Activated CD4-positive, alpha-beta T cell treated with anti-CD3 and anti-CD28 coated beads, Interleukin-2, amount 10 ng/mL, durations not matched to agents 7 days and 5 days (primary cell): ENCODE data around the gene TEKT3. TPM values are rescaled to one million over a fixed set of nuclear protein-coding genes. Genes with fewer than 3 reads are reported as not detected.

ENCODE experiments used
- CTCF ChIA-PET: fragments of 350-600 bp; sonication (Branson Sonifier 250); formaldehyde crosslinking; loops from one replicate; lab custom pipeline; 2021; ENCODE audit warnings: antibody characterized with exemption; lab: Charles Lee
- POLR2A ChIA-PET: fragments of 350-600 bp; sonication (Branson Sonifier 250); formaldehyde crosslinking; loops from one replicate; lab custom pipeline; 2021; ENCODE audit warnings: antibody characterized with exemption; lab: Charles Lee
- DNase-seq: peaks from one replicate; pipeline ENCODE4 v3.0.0-alpha.2; 2020
- H3K27ac Mint-ChIP-seq: one replicate; pipeline ENCODE4 v1.8.0; 2021; ENCODE audit warnings: mild to moderate bottlenecking, moderate library complexity, mixed read lengths
- H3K27me3 Mint-ChIP-seq: one replicate; pipeline ENCODE4 v1.8.0; 2021; ENCODE audit warnings: mixed read lengths
- H3K36me3 Mint-ChIP-seq: one replicate; pipeline ENCODE4 v1.8.0; 2021; ENCODE audit warnings: low read depth, mixed read lengths
- H3K4me1 Mint-ChIP-seq: one replicate; pipeline ENCODE4 v1.8.0; 2021; ENCODE audit warnings: mixed read lengths
- H3K4me3 Mint-ChIP-seq: one replicate; pipeline ENCODE4 v1.8.0; 2021; ENCODE audit warnings: mild to moderate bottlenecking, moderate library complexity, mixed read lengths
- H3K9me3 Mint-ChIP-seq: one replicate; pipeline ENCODE4 v1.8.0; 2021; ENCODE audit warnings: mixed read lengths
- total RNA-seq, 2 experiments: library from RNA; stranded (reverse); gene quantifications; one replicate each; pipeline ENCODE4 v1.2.3, GENCODE V29; 2021

The TEKT3 gene
- total RNA-seq: not detected

- no peaks in the 10 kb centered on the region for H3K36me3 Mint-ChIP-seq
- peaks cover 52% of the 10 kb centered on the region for H3K27me3 Mint-ChIP-seq
- ChIA-PET POLR2A (no interaction called here), CTCF (no interaction called here)
- peaks cover 4% of the 10 kb centered on the region for H3K4me1 Mint-ChIP-seq
- H3K9me3 Mint-ChIP-seq: no peaks in the 10 kb centered on the region
- no peak within 1 kb of the TSS for H3K4me3 Mint-ChIP-seq
- no peak within 1 kb of the TSS for H3K27ac Mint-ChIP-seq
- DNase-seq: no peak
Measured at GRCh38 chr17:15341385-15341849, at the start of gene TEKT3. TSS of gene TEKT3 (minus strand) at chr17:15341597. CDS start at chr17:15331585, 10,012 bp downstream.

GRCh38 chr17:15388356-15389041 is 47.1 kb upstream of the TEKT3 start:
- no peaks in the 10 kb centered on the region for H3K9me3 Mint-ChIP-seq
- no peaks in the 10 kb centered on the region for H3K4me1 Mint-ChIP-seq
- H3K27ac Mint-ChIP-seq: no peak overlapping the region
- ChIA-PET CTCF (no interaction called here), POLR2A (no interaction called here)
- no peak for DNase-seq
- no peaks in the 10 kb centered on the region for H3K36me3 Mint-ChIP-seq
- no peak overlapping the region for H3K4me3 Mint-ChIP-seq
- peaks cover 8% of the 10 kb centered on the region for H3K27me3 Mint-ChIP-seq

GRCh38 chr17:15386083-15386482 is 44.7 kb upstream of the TEKT3 start:
- CTCF ChIA-PET: no interaction called here
- Mint-ChIP-seq H3K27ac (no peak overlapping the region), H3K4me3 (no peak overlapping the region), H3K4me1 (no peaks in the 10 kb centered on the region), H3K36me3 (no peaks in the 10 kb centered on the region), H3K9me3 (no peaks in the 10 kb centered on the region), H3K27me3 (peaks cover 8% of the 10 kb centered on the region)
- no peak for DNase-seq
- POLR2A ChIA-PET: no interaction called here

GRCh38 chr17:15385305-15385704 is 43.9 kb upstream of the TEKT3 start:
- no peaks in the 10 kb centered on the region for H3K4me1 Mint-ChIP-seq
- H3K27ac Mint-ChIP-seq: no peak overlapping the region
- ChIA-PET POLR2A (no interaction called here), CTCF (no interaction called here)
- no peaks in the 10 kb centered on the region for H3K9me3 Mint-ChIP-seq
- peaks cover 8% of the 10 kb centered on the region for H3K27me3 Mint-ChIP-seq
- no peak overlapping the region for H3K4me3 Mint-ChIP-seq
- no peaks in the 10 kb centered on the region for H3K36me3 Mint-ChIP-seq
- DNase-seq: no peak

GRCh38 chr17:15384142-15384787 is 42.9 kb upstream of the TEKT3 start:
- ChIA-PET CTCF (no interaction called here), POLR2A (interaction anchor here (0.6 kb wide), 1 partner anchor 51 kb away, joined by 3 read pairs; no protein-coding TSS in a partner anchor)
- Mint-ChIP-seq H3K36me3 (no peaks in the 10 kb centered on the region), H3K27me3 (peaks cover 8% of the 10 kb centered on the region), H3K9me3 (no peaks in the 10 kb centered on the region), H3K4me3 (no peak overlapping the region), H3K4me1 (no peaks in the 10 kb centered on the region), H3K27ac (no peak overlapping the region)
- DNase-seq: no peak

- H3K4me3 Mint-ChIP-seq: no peak overlapping the region
- ChIA-PET CTCF (no interaction called here), POLR2A (no interaction called here)
- no peaks in the 10 kb centered on the region for H3K9me3 Mint-ChIP-seq
- no peaks in the 10 kb centered on the region for H3K36me3 Mint-ChIP-seq
- H3K4me1 Mint-ChIP-seq: no peaks in the 10 kb centered on the region
- no peak for DNase-seq
- no peak overlapping the region for H3K27ac Mint-ChIP-seq
- H3K27me3 Mint-ChIP-seq: peaks cover 8% of the 10 kb centered on the region
Measured at GRCh38 chr17:15382914-15383313, 41.5 kb upstream of the TEKT3 start.

- Mint-ChIP-seq H3K9me3 (no peaks in the 10 kb centered on the region), H3K36me3 (no peaks in the 10 kb centered on the region), H3K4me1 (no peaks in the 10 kb centered on the region), H3K27ac (no peak overlapping the region), H3K4me3 (no peak overlapping the region), H3K27me3 (peaks cover 5% of the 10 kb centered on the region)
- ChIA-PET POLR2A (no interaction called here), CTCF (no interaction called here)
- no peak for DNase-seq
Measured at GRCh38 chr17:15381707-15382106, 40.3 kb upstream of the TEKT3 start.

- no peaks in the 10 kb centered on the region for H3K4me1 Mint-ChIP-seq
- no peak overlapping the region for H3K27ac Mint-ChIP-seq
- DNase-seq: no peak
- no peaks in the 10 kb centered on the region for H3K27me3 Mint-ChIP-seq
- ChIA-PET POLR2A (no interaction called here), CTCF (interaction anchor here (0.8 kb wide), 1 partner anchor 267 kb away, joined by 4 read pairs; no protein-coding TSS in a partner anchor)
- no peaks in the 10 kb centered on the region for H3K9me3 Mint-ChIP-seq
- H3K4me3 Mint-ChIP-seq: no peak overlapping the region
- no peaks in the 10 kb centered on the region for H3K36me3 Mint-ChIP-seq
Measured at GRCh38 chr17:15380446-15380845, 39.0 kb upstream of the TEKT3 start.

- DNase-seq: no peak
- no peaks in the 10 kb centered on the region for H3K9me3 Mint-ChIP-seq
- no peak overlapping the region for H3K27ac Mint-ChIP-seq
- ChIA-PET POLR2A (no interaction called here), CTCF (no interaction called here)
- H3K36me3 Mint-ChIP-seq: no peaks in the 10 kb centered on the region
- no peak overlapping the region for H3K4me3 Mint-ChIP-seq
- no peaks in the 10 kb centered on the region for H3K27me3 Mint-ChIP-seq
- H3K4me1 Mint-ChIP-seq: no peaks in the 10 kb centered on the region
Measured at GRCh38 chr17:15379659-15380058, 38.3 kb upstream of the TEKT3 start.

- ChIA-PET POLR2A (no interaction called here), CTCF (no interaction called here)
- DNase-seq: no peak
- no peak overlapping the region for H3K4me3 Mint-ChIP-seq
- no peaks in the 10 kb centered on the region for H3K27me3 Mint-ChIP-seq
- H3K9me3 Mint-ChIP-seq: no peaks in the 10 kb centered on the region
- no peaks in the 10 kb centered on the region for H3K4me1 Mint-ChIP-seq
- H3K36me3 Mint-ChIP-seq: no peaks in the 10 kb centered on the region
- no peak overlapping the region for H3K27ac Mint-ChIP-seq
Measured at GRCh38 chr17:15378243-15378642, 36.8 kb upstream of the TEKT3 start.

- POLR2A ChIA-PET: no interaction called here
- DNase-seq: no peak
- Mint-ChIP-seq H3K4me1 (no peaks in the 10 kb centered on the region), H3K27me3 (no peaks in the 10 kb centered on the region), H3K36me3 (no peaks in the 10 kb centered on the region), H3K4me3 (no peak overlapping the region), H3K27ac (no peak overlapping the region), H3K9me3 (no peaks in the 10 kb centered on the region)
- CTCF ChIA-PET: no interaction called here
Measured at GRCh38 chr17:15377616-15378015, 36.2 kb upstream of the TEKT3 start.

GRCh38 chr17:15377200-15377599 is 35.8 kb upstream of the TEKT3 start:
- H3K27me3 Mint-ChIP-seq: no peaks in the 10 kb centered on the region
- POLR2A ChIA-PET: no interaction called here
- no peaks in the 10 kb centered on the region for H3K9me3 Mint-ChIP-seq
- no peaks in the 10 kb centered on the region for H3K36me3 Mint-ChIP-seq
- no peak overlapping the region for H3K4me3 Mint-ChIP-seq
- H3K27ac Mint-ChIP-seq: no peak overlapping the region
- CTCF ChIA-PET: no interaction called here
- DNase-seq: no peak
- no peaks in the 10 kb centered on the region for H3K4me1 Mint-ChIP-seq

- POLR2A ChIA-PET: no interaction called here
- DNase-seq: no peak
- Mint-ChIP-seq H3K4me3 (no peak overlapping the region), H3K4me1 (no peaks in the 10 kb centered on the region), H3K9me3 (no peaks in the 10 kb centered on the region), H3K36me3 (no peaks in the 10 kb centered on the region), H3K27me3 (no peaks in the 10 kb centered on the region), H3K27ac (no peak overlapping the region)
- CTCF ChIA-PET: no interaction called here
Measured at GRCh38 chr17:15371376-15372130, 30.2 kb upstream of the TEKT3 start.
